Natural killer cell (primary cell): ENCODE measurements around the gene MXD1. TPM values are rescaled to one million over a fixed set of nuclear protein-coding genes. Genes with fewer than 3 reads are reported as not detected.

Experiments used
- ATAC-seq, 3 donors: fragments of 150-1000 bp in 2 of 3; fragments of 200-7000 bp in 1 of 3; cut with Tn5 transposase; 1 replicate in 1 of 3; 2 replicates in 2 of 3; pipeline ENCODE4 v1.10.0; 2021; ENCODE audit warnings: mild to moderate bottlenecking in 2 of 3, moderate library complexity in 2 of 3
- DNase-seq, 2 donors: peaks; one replicate each; pipeline versions ENCODE4 v3.0.0 to v3.0.0-alpha.2; 2013 to 2021; ENCODE audit warnings: mixed read lengths in 1 of 2
- H3K27ac ChIP-seq: one replicate; pipeline ENCODE4 v1.5.1; 2013; ENCODE audit warnings: mild to moderate bottlenecking, low read length
- H3K27me3 ChIP-seq: one replicate; pipeline ENCODE4 v1.6.1; 2013; ENCODE audit warnings: low read length; ENCODE audit not compliant: control insufficient read depth, insufficient read depth
- H3K36me3 ChIP-seq: one replicate; pipeline ENCODE4 v1.6.1; 2013; ENCODE audit warnings: low read length; ENCODE audit not compliant: control insufficient read depth, insufficient read depth
- H3K4me1 ChIP-seq: one replicate; pipeline ENCODE4 v1.6.1; 2013; ENCODE audit warnings: low read length; ENCODE audit not compliant: control insufficient read depth, insufficient read depth
- H3K4me3 ChIP-seq: one replicate; pipeline ENCODE4 v1.5.1; 2013; ENCODE audit warnings: low read length
- H3K9me3 ChIP-seq: one replicate; pipeline ENCODE4 v1.6.1; 2013; ENCODE audit warnings: low read length; ENCODE audit not compliant: control insufficient read depth, insufficient read depth
- H3K27ac Mint-ChIP-seq, 2 donors: one replicate each; pipeline ENCODE4 v1.8.0; 2022; ENCODE audit warnings: mild to moderate bottlenecking in 2 of 2, mixed read lengths in 2 of 2, moderate library complexity in 1 of 2
- H3K27me3 Mint-ChIP-seq, 2 donors: one replicate each; pipeline ENCODE4 v1.8.0; 2022; ENCODE audit warnings: low read depth in 2 of 2, mixed read lengths in 2 of 2
- H3K36me3 Mint-ChIP-seq: one replicate; pipeline ENCODE4 v1.8.0; 2022; ENCODE audit warnings: mixed read lengths
- H3K4me1 Mint-ChIP-seq, 2 donors: one replicate each; pipeline ENCODE4 v1.8.0; 2022; ENCODE audit warnings: mixed read lengths in 2 of 2
- H3K4me3 Mint-ChIP-seq: one replicate; pipeline ENCODE4 v1.8.0; 2022; ENCODE audit warnings: mild to moderate bottlenecking, moderate library complexity, mixed read lengths
- H3K9me3 Mint-ChIP-seq, 2 donors: one replicate each; pipeline ENCODE4 v1.8.0; 2022; ENCODE audit warnings: mixed read lengths in 2 of 2
- WGBS: methylation state at CpG from one replicate; pipeline ENCODE4 v1.1.7; 2013; ENCODE audit warnings: missing lambda C conversion rate; ENCODE audit not compliant: insufficient coverage; 5-methylcytosine and 5-hydroxymethylcytosine counted together
- intact Hi-C: fragments of 100-400 bp; cut with micrococcal nuclease; formaldehyde crosslinking; loops from one replicate; pipeline ENCODE4 v1.14.2; 2022
- total RNA-seq, 4 donors: library from RNA; stranded (reverse); fragments of 120-200 nt in 1 of 4; gene quantifications; one replicate each; pipeline versions ENCODE4 v1.2.3 to v1.2.4, GENCODE V29; 2013 to 2022
- TF ChIP-seq, protein P1 (sequence below): fragments of 200-600 bp; IDR thresholded peaks from one replicate; pipeline ENCODE4 v1.8.0; 2022; ENCODE audit warnings: antibody characterized with exemption

Gene MXD1
- total RNA-seq, 3 donors from 2014 or later (not counting 1 experiment from before 2014, with no cell fraction given) = 63.0 to 165 (median 112) TPM

GRCh38 chr2:69937968-69938367 lies 23.1 kb downstream of the MXD1 start:
- TF ChIP-seq, protein P1, sequence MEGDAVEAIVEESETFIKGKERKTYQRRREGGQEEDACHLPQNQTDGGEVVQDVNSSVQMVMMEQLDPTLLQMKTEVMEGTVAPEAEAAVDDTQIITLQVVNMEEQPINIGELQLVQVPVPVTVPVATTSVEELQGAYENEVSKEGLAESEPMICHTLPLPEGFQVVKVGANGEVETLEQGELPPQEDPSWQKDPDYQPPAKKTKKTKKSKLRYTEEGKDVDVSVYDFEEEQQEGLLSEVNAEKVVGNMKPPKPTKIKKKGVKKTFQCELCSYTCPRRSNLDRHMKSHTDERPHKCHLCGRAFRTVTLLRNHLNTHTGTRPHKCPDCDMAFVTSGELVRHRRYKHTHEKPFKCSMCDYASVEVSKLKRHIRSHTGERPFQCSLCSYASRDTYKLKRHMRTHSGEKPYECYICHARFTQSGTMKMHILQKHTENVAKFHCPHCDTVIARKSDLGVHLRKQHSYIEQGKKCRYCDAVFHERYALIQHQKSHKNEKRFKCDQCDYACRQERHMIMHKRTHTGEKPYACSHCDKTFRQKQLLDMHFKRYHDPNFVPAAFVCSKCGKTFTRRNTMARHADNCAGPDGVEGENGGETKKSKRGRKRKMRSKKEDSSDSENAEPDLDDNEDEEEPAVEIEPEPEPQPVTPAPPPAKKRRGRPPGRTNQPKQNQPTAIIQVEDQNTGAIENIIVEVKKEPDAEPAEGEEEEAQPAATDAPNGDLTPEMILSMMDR = no peak
- Mint-ChIP-seq H3K27me3 (no peaks in the 10 kb centered on the region), H3K4me3 (no peak overlapping the region), H3K4me1 (peaks cover 16 to 27% of the 10 kb centered on the region in 2 donors), H3K27ac (peak overlapping the region in 1 of 2 donors; percentile 62), H3K36me3 (peaks cover 41% of the 10 kb centered on the region), H3K9me3 (no peaks in the 10 kb centered on the region)
- peaks cover 72% of the 10 kb centered on the region for H3K36me3 ChIP-seq
- no peak for ATAC-seq
- no peak overlapping the region for H3K27ac ChIP-seq
- no peaks in the 10 kb centered on the region for H3K9me3 ChIP-seq
- 98% methylated on average over 14 of the region's 14 CpGs for WGBS
- H3K4me3 ChIP-seq = no peak overlapping the region
- intact Hi-C loops = no loop called here
- H3K4me1 ChIP-seq = peaks cover 3% of the 10 kb centered on the region
- no peak for DNase-seq
- H3K27me3 ChIP-seq = no peaks in the 10 kb centered on the region

- Histone ChIP-seq H3K4me3 (no peak overlapping the region), H3K27ac (no peak overlapping the region), H3K36me3 (peaks cover 79% of the 10 kb centered on the region), H3K27me3 (no peaks in the 10 kb centered on the region), H3K4me1 (no peaks in the 10 kb centered on the region), H3K9me3 (no peaks in the 10 kb centered on the region)
- ATAC-seq = no peak
- no peak for DNase-seq
- H3K4me3 Mint-ChIP-seq = no peak overlapping the region
- no peaks in the 10 kb centered on the region for H3K9me3 Mint-ChIP-seq
- peak overlapping the region in 1 of 2 donors; percentile 62 for H3K27ac Mint-ChIP-seq
- H3K27me3 Mint-ChIP-seq = no peaks in the 10 kb centered on the region
- 98% methylated on average over 14 of the region's 14 CpGs for whole genome bisulfite sequencing
- intact Hi-C loops = loop anchor here (10.0 kb wide), 1 partner anchor 205 kb away; no protein-coding TSS in a partner anchor
- peaks cover 5 to 17% of the 10 kb centered on the region in 2 donors for H3K4me1 Mint-ChIP-seq
- peaks cover 41% of the 10 kb centered on the region for H3K36me3 Mint-ChIP-seq
- TF ChIP-seq, protein P1 = no peak
Measured at GRCh38 chr2:69939722-69940121, 24.8 kb downstream of the MXD1 start.

- TF ChIP-seq, protein P1 = no peak
- Mint-ChIP-seq H3K36me3 (peaks cover 38% of the 10 kb centered on the region), H3K4me1 (peaks cover 10 to 23% of the 10 kb centered on the region in 2 donors), H3K27me3 (no peaks in the 10 kb centered on the region), H3K4me3 (no peak overlapping the region), H3K27ac (no peak overlapping the region), H3K9me3 (no peaks in the 10 kb centered on the region)
- no peak overlapping the region for H3K4me3 ChIP-seq
- H3K9me3 ChIP-seq = no peaks in the 10 kb centered on the region
- no peak overlapping the region for H3K27ac ChIP-seq
- no peak for ATAC-seq
- intact Hi-C loops = loop anchor here (10.0 kb wide), 1 partner anchor 204 kb away; no protein-coding TSS in a partner anchor
- peaks cover 72% of the 10 kb centered on the region for H3K36me3 ChIP-seq
- no peak for DNase-seq
- WGBS = 91% methylated on average over 7 of the region's 8 CpGs
- peaks cover 6% of the 10 kb centered on the region for H3K4me1 ChIP-seq
- H3K27me3 ChIP-seq = no peaks in the 10 kb centered on the region
Measured at GRCh38 chr2:69940691-69941090, 25.8 kb downstream of the MXD1 start.
